Measurements from ENCODE around the gene DLGAP1.

DLGAP1 gene

GRCh38 chr18:3458952-3459853, 995.9 kb downstream of the DLGAP1 start:
- intact Hi-C loops (cut with DNase I): loop anchor here (10.0 kb wide), 1 partner anchor 66 kb away; no protein-coding TSS in a partner anchor
- peak in 18 of 42 donors; percentile 16 to 73 (median 37) for DNase-seq

GRCh38 chr18:3458378-3458777, 996.7 kb downstream of the DLGAP1 start:
- DNase-seq: peak in 1 of 42 donors; percentile 32
- intact Hi-C loops (cut with DNase I): loop anchor here (10.0 kb wide), 1 partner anchor 66 kb away; no protein-coding TSS in a partner anchor

GRCh38 chr18:3457261-3457724, 997.8 kb downstream of the DLGAP1 start:
- DNase-seq: peak in 3 of 42 donors; percentile 31 to 46 (median 39)
- intact Hi-C loops (cut with DNase I): loop anchor here (10.0 kb wide), 1 partner anchor 68 kb away; no protein-coding TSS in a partner anchor

- DNase-seq: no peak
- intact Hi-C loops (cut with DNase I): loop anchor here (10.0 kb wide), 1 partner anchor 68 kb away; no protein-coding TSS in a partner anchor
These were observed 998.4 kb downstream of the DLGAP1 start for GRCh38 chr18:3456686-3457069.

GRCh38 chr18:3455907-3456685, 999.0 kb downstream of the DLGAP1 start:
- DNase-seq: peak in 1 of 42 donors; percentile 33
- intact Hi-C loops (cut with DNase I): loop anchor here (10.0 kb wide), 1 partner anchor 69 kb away; no protein-coding TSS in a partner anchor

GRCh38 chr18:3455090-3455635, 999.9 kb downstream of the DLGAP1 start:
- intact Hi-C loops (cut with DNase I): loop anchor here (10.0 kb wide), 1 partner anchor 70 kb away; no protein-coding TSS in a partner anchor
- DNase-seq: no peak

GRCh38 chr18:3454365-3455089, 1000.6 kb downstream of the DLGAP1 start:
- peak in 27 of 42 donors; percentile 14 to 83 (median 45) for DNase-seq
- intact Hi-C loops (cut with DNase I): loop anchor here (5.0 to 10.0 kb wide), 3 partner anchors 70 to 172 kb away; no protein-coding TSS in a partner anchor

- DNase-seq: peak in 8 of 42 donors; percentile 8 to 60 (median 26)
- intact Hi-C loops (cut with DNase I): loop anchor here (5.0 to 10.0 kb wide), 3 partner anchors 71 to 171 kb away; no protein-coding TSS in a partner anchor
These were observed 1001.4 kb downstream of the DLGAP1 start for GRCh38 chr18:3453540-3454364.

- DNase-seq: peak in 1 of 42 donors; percentile 43
- intact Hi-C loops (cut with DNase I): loop anchor here (5.0 to 10.0 kb wide), 3 partner anchors 72 to 171 kb away; no protein-coding TSS in a partner anchor
These were observed 1002.2 kb downstream of the DLGAP1 start for GRCh38 chr18:3452750-3453539.

GRCh38 chr18:3451989-3452749, 1002.9 kb downstream of the DLGAP1 start:
- intact Hi-C loops (cut with DNase I): loop anchor here (5.0 to 10.0 kb wide), 3 partner anchors 73 to 170 kb away; no protein-coding TSS in a partner anchor
- DNase-seq: peak in 40 of 42 donors; percentile 20 to 78 (median 40)

GRCh38 chr18:3451183-3451988, 1003.7 kb downstream of the DLGAP1 start:
- peak; percentile 77 to 97 (median 92) for DNase-seq
- intact Hi-C loops (cut with DNase I): loop anchor here (5.0 to 10.0 kb wide), 3 partner anchors 73 to 169 kb away; no protein-coding TSS in a partner anchor

- DNase-seq: peak in 2 of 42 donors; percentile 17 to 28
- intact Hi-C loops (cut with DNase I): loop anchor here (5.0 to 10.0 kb wide), 3 partner anchors 74 to 168 kb away; no protein-coding TSS in a partner anchor
These were observed 1004.3 kb downstream of the DLGAP1 start for GRCh38 chr18:3450799-3451182.

GRCh38 chr18:3450012-3450798, 1004.9 kb downstream of the DLGAP1 start, which contains the start of gene TGIF1:
Gene TGIF1, plus strand, starts transcription at chr18:3450172. Its CDS starts 318 bp downstream, at chr18:3450490.
- peak in 41 of 42 donors; percentile 34 to 86 (median 67) for DNase-seq
- intact Hi-C loops (cut with DNase I): loop anchor here (5.0 to 10.0 kb wide), 3 partner anchors 75 to 168 kb away; no protein-coding TSS in a partner anchor

Data from head of caudate nucleus (tissue), 42 donors.